Neuronal stem cell (in vitro differentiated cells): ENCODE data around the gene SNRK.

Experiments used
- DNase-seq: peaks from one replicate; pipeline ENCODE4 v3.0.0-alpha.2; 2013; ENCODE audit warnings: low spot score
- H2AFZ ChIP-seq: one replicate; pipeline ENCODE4 v1.6.1; 2013; ENCODE audit warnings: mild to moderate bottlenecking, low read length, inconsistent platforms
- H2AK5ac ChIP-seq: 2 replicates; pipeline ENCODE4 v1.6.1; 2013; ENCODE audit warnings: low read depth, mild to moderate bottlenecking, inconsistent platforms, low read length, moderate library complexity, mixed read lengths
- H2BK120ac ChIP-seq: 2 replicates; pipeline ENCODE4 v1.6.1; 2013; ENCODE audit warnings: low read depth, mild to moderate bottlenecking, inconsistent platforms, low read length, moderate library complexity, mixed read lengths
- H2BK12ac ChIP-seq: one replicate; pipeline ENCODE4 v1.6.1; 2013; ENCODE audit warnings: low read length, inconsistent platforms
- H2BK15ac ChIP-seq: 2 replicates; pipeline ENCODE4 v1.6.1; 2013; ENCODE audit warnings: mild to moderate bottlenecking, low read length, inconsistent platforms, mixed read lengths
- H2BK5ac ChIP-seq: one replicate; pipeline ENCODE4 v1.6.1; 2013; ENCODE audit warnings: inconsistent platforms, mild to moderate bottlenecking, low read length, moderate library complexity
- H3K14ac ChIP-seq: one replicate; pipeline ENCODE4 v1.6.1; 2013; ENCODE audit warnings: low read length, inconsistent platforms
- H3K18ac ChIP-seq: 2 replicates; pipeline ENCODE4 v1.6.1; 2013; ENCODE audit warnings: low read length, inconsistent platforms
- H3K23ac ChIP-seq: 2 replicates; pipeline ENCODE4 v1.6.1; 2013; ENCODE audit warnings: low read depth, mild to moderate bottlenecking, mixed read lengths, low read length, inconsistent platforms; ENCODE audit not compliant: poor library complexity
- H3K27ac ChIP-seq: replicated peaks from 3 replicates; pipeline ENCODE4 v1.5.1; 2013; ENCODE audit warnings: low read length, inconsistent platforms
- H3K27me3 ChIP-seq, 3 experiments: 2 replicates each; pipeline ENCODE4 v1.6.1; 2013; ENCODE audit warnings: low read length in 3 of 3, mild to moderate bottlenecking in 2 of 3, inconsistent platforms in 1 of 3, low read depth in 1 of 3, mixed read lengths in 1 of 3, moderate library complexity in 1 of 3; ENCODE audit not compliant: control insufficient read depth in 3 of 3, insufficient read depth in 3 of 3
- H3K36me3 ChIP-seq, 2 donors: replicated peaks in 1 of 2; 2 replicates each; pipeline ENCODE4 v1.6.1; 2013; ENCODE audit warnings: low read length in 2 of 2; ENCODE audit not compliant: control insufficient read depth in 2 of 2, insufficient read depth in 2 of 2
- H3K4ac ChIP-seq: 2 replicates; pipeline ENCODE4 v1.6.1; 2013; ENCODE audit warnings: inconsistent platforms, mild to moderate bottlenecking, low read length, moderate library complexity
- H3K4me1 ChIP-seq, 2 donors: 1 replicate in 1 of 2; 2 replicates in 1 of 2; pipeline ENCODE4 v1.6.1; 2013; ENCODE audit warnings: low read length in 2 of 2, low read depth in 1 of 2; ENCODE audit not compliant: control insufficient read depth in 2 of 2, insufficient read depth in 1 of 2
- H3K4me2 ChIP-seq: one replicate; pipeline ENCODE4 v1.6.1; 2013; ENCODE audit warnings: mild to moderate bottlenecking, low read length, inconsistent platforms; ENCODE audit not compliant: insufficient read depth, poor library complexity, severe bottlenecking
- H3K4me3 ChIP-seq, 2 donors: 2 replicates each; pipeline ENCODE4 v1.5.1; 2013; ENCODE audit warnings: low read length in 2 of 2, mild to moderate bottlenecking in 2 of 2, inconsistent platforms in 1 of 2, moderate library complexity in 1 of 2
- H3K79me1 ChIP-seq: one replicate; pipeline ENCODE4 v1.6.1; 2013; ENCODE audit warnings: low read depth, mild to moderate bottlenecking, inconsistent platforms, low read length, moderate library complexity
- H3K9ac ChIP-seq: one replicate; pipeline ENCODE4 v1.6.1; 2013; ENCODE audit warnings: mild to moderate bottlenecking, low read depth, low read length, inconsistent platforms; ENCODE audit not compliant: poor library complexity
- H3K9me3 ChIP-seq, 2 donors: replicated peaks in 1 of 2; 2 replicates each; pipeline versions ENCODE3 to v1.6.1; 2013; ENCODE audit warnings: low read length in 2 of 2, mild to moderate bottlenecking in 2 of 2, inconsistent platforms in 1 of 2, low read depth in 1 of 2, mixed read lengths in 1 of 2, moderate library complexity in 1 of 2; ENCODE audit not compliant: control insufficient read depth in 2 of 2, insufficient read depth in 1 of 2
- H4K8ac ChIP-seq: one replicate; pipeline ENCODE4 v1.6.1; 2013; ENCODE audit warnings: low read depth, mild to moderate bottlenecking, inconsistent platforms, low read length, moderate library complexity
- H4K91ac ChIP-seq: one replicate; pipeline ENCODE4 v1.6.1; 2013; ENCODE audit warnings: low read length, low read depth, mild to moderate bottlenecking, inconsistent platforms; ENCODE audit not compliant: poor library complexity
- WGBS, 2 donors: extraction: QIAGEN DNeasy Blood & Tissue Kit; methylation state at CpG; one replicate each; pipeline ENCODE4 v1.1.7; 2013; ENCODE audit warnings: missing lambda C conversion rate in 2 of 2, mixed read lengths in 1 of 2; ENCODE audit not compliant: insufficient read length in 2 of 2, insufficient replicate concordance in 1 of 2; ENCODE audit errors: extremely low coverage in 2 of 2; 5-methylcytosine and 5-hydroxymethylcytosine counted together

SNRK gene

DNA sequence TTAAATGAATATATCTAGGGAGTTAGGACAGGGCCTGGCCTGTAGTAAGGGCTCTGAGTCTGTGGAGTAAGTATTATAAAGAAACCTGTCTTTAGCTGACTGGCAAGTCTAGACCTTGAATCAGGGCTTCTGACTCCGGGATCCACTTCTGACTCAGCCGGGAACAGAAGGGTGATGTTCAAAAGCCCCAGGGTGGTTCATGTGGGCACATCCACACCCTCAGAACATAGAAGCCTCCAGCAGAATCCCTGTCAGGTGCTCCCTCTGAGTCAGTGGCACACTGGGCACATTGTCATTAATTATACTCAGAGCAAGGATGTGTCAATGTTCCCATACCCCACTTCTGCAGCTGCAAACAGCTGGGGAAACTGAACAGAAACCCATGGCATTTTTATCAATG is 26.7 kb upstream of the SNRK start:
- no CpG with 5 or more reads among the region's 2 CpGs for WGBS, 2 donors
- H3K79me1 ChIP-seq: no peaks in the 10 kb centered on the region

DNA sequence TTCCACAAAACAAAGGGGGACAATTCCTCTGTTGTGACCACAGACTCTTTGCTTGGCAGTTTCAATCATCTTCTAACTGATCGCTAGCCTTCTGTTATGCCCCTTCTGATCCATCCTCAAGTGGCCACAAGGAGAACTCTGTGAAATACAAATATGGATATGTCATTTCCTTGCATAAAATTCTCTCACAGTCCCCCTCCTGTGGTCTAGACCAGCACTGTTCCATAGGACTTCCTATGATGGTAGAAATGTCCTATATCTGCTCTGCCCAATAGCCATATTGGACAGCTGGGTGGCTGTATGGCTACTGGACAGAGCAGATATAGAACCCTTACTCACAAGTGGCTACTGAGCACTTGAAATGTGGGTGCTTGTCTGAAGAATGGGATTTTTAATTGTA is 25.9 kb upstream of the SNRK start:
- Histone ChIP-seq H3K9me3 (no peaks in the 10 kb centered on the region), H2BK5ac (no peak overlapping the region), H3K4me2 (no peak overlapping the region), H2BK12ac (no peak overlapping the region), H2BK15ac (no peak overlapping the region), H3K4me3 (no peak overlapping the region), H3K4me1 (no peaks in the 10 kb centered on the region), H3K14ac (no peak overlapping the region), H3K9ac (no peak overlapping the region), H4K91ac (no peak overlapping the region), H3K36me3 (no peaks in the 10 kb centered on the region), H4K8ac (no peak overlapping the region), H2AK5ac (no peak overlapping the region), H2BK120ac (no peak overlapping the region), H2AFZ (no peak overlapping the region), H3K79me1 (no peaks in the 10 kb centered on the region), H3K27me3 (no peaks in the 10 kb centered on the region), H3K23ac (no peak overlapping the region), H3K18ac (no peak overlapping the region), H3K27ac (no peak overlapping the region), H3K4ac (no peak overlapping the region)
- WGBS, 2 donors: no CpG with 5 or more reads among the region's 1 CpG
- no peak for DNase-seq

More for the DNA sequence above, 26.7 kb upstream of the SNRK start:
- Histone ChIP-seq H2BK120ac (no peak overlapping the region), H3K4me1 (no peaks in the 10 kb centered on the region), H4K91ac (no peak overlapping the region), H2BK15ac (no peak overlapping the region), H3K27me3 (no peaks in the 10 kb centered on the region), H3K23ac (no peak overlapping the region), H2AK5ac (no peak overlapping the region), H2BK12ac (no peak overlapping the region), H3K4ac (no peak overlapping the region), H2BK5ac (no peak overlapping the region), H2AFZ (no peak overlapping the region), H3K9ac (no peak overlapping the region), H3K4me2 (no peak overlapping the region), H3K4me3 (no peak overlapping the region), H3K27ac (no peak overlapping the region), H3K14ac (no peak overlapping the region), H3K18ac (no peak overlapping the region), H3K9me3 (no peaks in the 10 kb centered on the region), H3K36me3 (no peaks in the 10 kb centered on the region), H4K8ac (no peak overlapping the region)
- no peak for DNase-seq

DNA sequence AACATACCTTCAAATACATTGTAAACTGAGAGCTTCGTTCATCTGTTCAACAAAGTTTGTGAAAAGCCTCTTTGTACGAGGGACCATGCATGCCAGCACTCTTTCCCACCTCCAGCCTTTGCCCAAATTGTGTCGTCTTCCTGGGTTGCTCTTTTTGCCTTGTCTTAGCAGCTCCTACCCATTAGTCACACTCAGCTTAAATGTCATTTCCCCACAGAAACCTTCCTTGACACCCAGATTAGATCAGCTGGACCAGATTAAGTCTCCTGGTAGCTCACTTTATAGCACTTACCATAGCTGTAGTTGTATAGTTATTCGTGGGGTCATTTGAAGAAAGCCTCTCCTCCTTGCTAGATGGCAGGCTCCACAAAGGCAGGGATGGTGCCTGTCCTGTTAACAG is 24.1 kb upstream of the SNRK start:
- H4K91ac ChIP-seq: no peak overlapping the region
- no peak overlapping the region for H2AFZ ChIP-seq
- no peaks in the 10 kb centered on the region for H3K27me3 ChIP-seq
- no peak overlapping the region for H3K4me2 ChIP-seq
- H2BK5ac ChIP-seq: no peak overlapping the region
- WGBS, 2 donors: no CpG with 5 or more reads among the region's 4 CpGs
- no peak for DNase-seq
- H3K18ac ChIP-seq: no peak overlapping the region
- no peaks in the 10 kb centered on the region for H3K36me3 ChIP-seq
- no peak overlapping the region for H2BK120ac ChIP-seq
- H3K27ac ChIP-seq: no peak overlapping the region
- H3K79me1 ChIP-seq: no peaks in the 10 kb centered on the region
- no peak overlapping the region for H2BK15ac ChIP-seq
- H2AK5ac ChIP-seq: no peak overlapping the region
- no peak overlapping the region for H3K14ac ChIP-seq
- H3K9ac ChIP-seq: no peak overlapping the region
- H3K4me3 ChIP-seq: no peak overlapping the region
- no peak overlapping the region for H4K8ac ChIP-seq
- no peak overlapping the region for H2BK12ac ChIP-seq
- no peaks in the 10 kb centered on the region for H3K4me1 ChIP-seq
- no peaks in the 10 kb centered on the region for H3K9me3 ChIP-seq
- no peak overlapping the region for H3K4ac ChIP-seq
- no peak overlapping the region for H3K23ac ChIP-seq

DNA sequence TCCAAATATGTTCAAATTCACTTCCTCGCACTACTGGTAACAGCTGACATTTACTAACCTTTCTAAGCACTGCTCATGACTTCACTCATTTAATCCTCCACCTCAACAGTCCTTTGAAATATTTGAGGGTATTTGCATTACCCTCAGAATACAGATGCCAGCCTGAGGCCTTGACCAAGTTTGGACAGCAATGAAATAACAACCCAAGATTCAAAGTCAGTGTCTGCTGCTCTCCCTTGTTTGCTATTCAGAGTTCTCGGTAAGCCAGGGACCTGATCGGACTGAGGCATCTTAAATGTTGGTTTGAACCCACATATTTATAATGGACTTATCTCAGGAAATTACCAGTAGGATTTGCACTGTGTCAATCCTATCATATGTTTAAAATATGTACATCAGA is 19.9 kb upstream of the SNRK start:
- no CpG with 5 or more reads among the region's 3 CpGs for WGBS, 2 donors
- Histone ChIP-seq H2AFZ (no peak overlapping the region), H3K23ac (no peak overlapping the region), H4K8ac (no peak overlapping the region), H3K4me1 (no peaks in the 10 kb centered on the region), H3K14ac (no peak overlapping the region), H3K9ac (no peak overlapping the region), H3K9me3 (no peaks in the 10 kb centered on the region), H2BK5ac (no peak overlapping the region), H3K79me1 (no peaks in the 10 kb centered on the region), H3K18ac (no peak overlapping the region), H3K4ac (no peak overlapping the region), H4K91ac (no peak overlapping the region), H3K4me2 (no peak overlapping the region), H2AK5ac (no peak overlapping the region), H2BK120ac (no peak overlapping the region), H2BK15ac (no peak overlapping the region), H3K27me3 (no peaks in the 10 kb centered on the region), H3K36me3 (no peaks in the 10 kb centered on the region), H2BK12ac (no peak overlapping the region), H3K27ac (no peak overlapping the region), H3K4me3 (no peak overlapping the region)
- DNase-seq: no peak
